OCI-LY1 (cell line): ENCODE data around the gene LANCL1.
A peak's percentile ranks its signal among the peaks of the same experiment; 100 is the strongest.

Experiments used
- H2AFZ ChIP-seq: fragments of 200-600 bp; sonication (generic), shearing (Covaris generic); 2 replicates; pipeline ENCODE4 v1.6.0; 2014; ENCODE audit warnings: antibody characterized with exemption, mild to moderate bottlenecking, low read length
- H3F3A ChIP-seq: fragments of 200-600 bp; sonication (generic), shearing (Covaris generic); 2 replicates; pipeline ENCODE4 v1.6.0; 2014; ENCODE audit warnings: mild to moderate bottlenecking, antibody characterized with exemption, low read length, moderate library complexity; ENCODE audit not compliant: insufficient read depth
- H3K27ac ChIP-seq: fragments of 200-600 bp; sonication (generic); 2 replicates; pipeline ENCODE4 v1.5.1; 2014; ENCODE audit warnings: low read length, mixed run types, mild to moderate bottlenecking, low read depth; ENCODE audit not compliant: poor library complexity, severe bottlenecking
- H3K27me3 ChIP-seq: fragments of 200-600 bp; sonication (generic); 2 replicates; pipeline ENCODE4 v1.6.0; 2014; ENCODE audit warnings: antibody characterized with exemption, mild to moderate bottlenecking, low read length, moderate library complexity; ENCODE audit not compliant: insufficient read depth
- H3K36me3 ChIP-seq: fragments of 200-600 bp; sonication (generic); 2 replicates; pipeline ENCODE4 v1.6.1; 2014; ENCODE audit warnings: mild to moderate bottlenecking, antibody characterized with exemption, low read length, moderate library complexity, mixed read lengths; ENCODE audit not compliant: insufficient read depth
- H3K4me1 ChIP-seq: fragments of 200-600 bp; sonication (generic); 2 replicates; pipeline ENCODE4 v1.5.1; 2014; ENCODE audit warnings: mild to moderate bottlenecking, low read length, moderate library complexity; ENCODE audit not compliant: insufficient read depth, severe bottlenecking
- H3K4me2 ChIP-seq: fragments of 200-600 bp; sonication (generic), shearing (Covaris generic); 2 replicates; pipeline ENCODE4 v1.6.1; 2014; ENCODE audit warnings: low read length
- H3K4me3 ChIP-seq: fragments of 200-600 bp; sonication (generic); 2 replicates; pipeline ENCODE4 v1.5.1; 2014; ENCODE audit warnings: low read length, low read depth, mild to moderate bottlenecking, mixed read lengths; ENCODE audit not compliant: poor library complexity, severe bottlenecking
- H3K79me2 ChIP-seq: fragments of 200-600 bp; shearing (Covaris generic); 2 replicates; pipeline ENCODE4 v1.6.1; 2016; ENCODE audit warnings: mixed run types, low read length, mixed read lengths; ENCODE audit not compliant: insufficient read depth
- H3K9ac ChIP-seq: fragments of 200-600 bp; sonication (generic), shearing (Covaris generic); 2 replicates; pipeline ENCODE4 v1.6.1; 2014; ENCODE audit warnings: mild to moderate bottlenecking, low read length, mixed read lengths
- H3K9me2 ChIP-seq: fragments of 200-600 bp; sonication (generic), shearing (Covaris generic); 2 replicates; pipeline ENCODE4 v1.6.1; 2014; ENCODE audit warnings: low read depth, mild to moderate bottlenecking, low read length, mixed read lengths
- H3K9me3 ChIP-seq: fragments of 200-600 bp; shearing (Covaris generic); 2 replicates; pipeline ENCODE4 v1.6.1; 2014; ENCODE audit warnings: low read length, mixed read lengths
- H4K20me1 ChIP-seq: fragments of 200-600 bp; sonication (generic), shearing (Covaris generic); 2 replicates; pipeline ENCODE4 v1.6.0; 2016; ENCODE audit warnings: mild to moderate bottlenecking, low read length; ENCODE audit not compliant: insufficient read depth
- EZH2 ChIP-seq: fragments of 200-600 bp; sonication (generic), shearing (Covaris generic); IDR thresholded peaks from 2 replicates; pipeline ENCODE4 v1.8.0; 2017; ENCODE audit warnings: borderline replicate concordance, mixed run types, mild to moderate bottlenecking, antibody characterized with exemption, low read length, moderate library complexity, mixed read lengths
- TF ChIP-seq, protein P1 (sequence below): fragments of 200-600 bp; sonication (generic), shearing (Covaris generic); IDR thresholded peaks from 2 replicates; pipeline ENCODE4 v1.5.1; 2017; ENCODE audit warnings: mild to moderate bottlenecking, antibody characterized with exemption, low read length, moderate library complexity, mixed read lengths

Gene LANCL1

GRCh38 chr2:210410542-210410941 lies 66.0 kb downstream of the LANCL1 start:
- H3K4me3 ChIP-seq, result no peak overlapping the region
- no peaks in the 10 kb centered on the region for H4K20me1 ChIP-seq
- H3K27ac ChIP-seq, result no peak overlapping the region
- no peaks in the 10 kb centered on the region for H3K9me2 ChIP-seq
- no peaks in the 10 kb centered on the region for H3K79me2 ChIP-seq
- H3F3A ChIP-seq, result no peaks in the 10 kb centered on the region
- H3K27me3 ChIP-seq, result no peaks in the 10 kb centered on the region
- no peaks in the 10 kb centered on the region for H3K9me3 ChIP-seq
- H3K4me2 ChIP-seq, result no peak overlapping the region
- no peaks in the 10 kb centered on the region for H3K4me1 ChIP-seq
- H3K36me3 ChIP-seq, result no peaks in the 10 kb centered on the region
- H3K9ac ChIP-seq, result no peak overlapping the region
- no peak overlapping the region for H2AFZ ChIP-seq
- TF ChIP-seq EZH2, result no peak
- TF ChIP-seq, protein P1, sequence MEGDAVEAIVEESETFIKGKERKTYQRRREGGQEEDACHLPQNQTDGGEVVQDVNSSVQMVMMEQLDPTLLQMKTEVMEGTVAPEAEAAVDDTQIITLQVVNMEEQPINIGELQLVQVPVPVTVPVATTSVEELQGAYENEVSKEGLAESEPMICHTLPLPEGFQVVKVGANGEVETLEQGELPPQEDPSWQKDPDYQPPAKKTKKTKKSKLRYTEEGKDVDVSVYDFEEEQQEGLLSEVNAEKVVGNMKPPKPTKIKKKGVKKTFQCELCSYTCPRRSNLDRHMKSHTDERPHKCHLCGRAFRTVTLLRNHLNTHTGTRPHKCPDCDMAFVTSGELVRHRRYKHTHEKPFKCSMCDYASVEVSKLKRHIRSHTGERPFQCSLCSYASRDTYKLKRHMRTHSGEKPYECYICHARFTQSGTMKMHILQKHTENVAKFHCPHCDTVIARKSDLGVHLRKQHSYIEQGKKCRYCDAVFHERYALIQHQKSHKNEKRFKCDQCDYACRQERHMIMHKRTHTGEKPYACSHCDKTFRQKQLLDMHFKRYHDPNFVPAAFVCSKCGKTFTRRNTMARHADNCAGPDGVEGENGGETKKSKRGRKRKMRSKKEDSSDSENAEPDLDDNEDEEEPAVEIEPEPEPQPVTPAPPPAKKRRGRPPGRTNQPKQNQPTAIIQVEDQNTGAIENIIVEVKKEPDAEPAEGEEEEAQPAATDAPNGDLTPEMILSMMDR, result no peak

- no peaks in the 10 kb centered on the region for H3F3A ChIP-seq
- H3K79me2 ChIP-seq, result no peaks in the 10 kb centered on the region
- no peaks in the 10 kb centered on the region for H3K27me3 ChIP-seq
- H3K9me2 ChIP-seq, result no peaks in the 10 kb centered on the region
- no peak overlapping the region for H3K4me3 ChIP-seq
- H4K20me1 ChIP-seq, result no peaks in the 10 kb centered on the region
- H2AFZ ChIP-seq, result no peak overlapping the region
- TF ChIP-seq, protein P1, result peak; percentile 49; the same call in 1 of the 2 replicates
- TF ChIP-seq EZH2, result no peak
- no peaks in the 10 kb centered on the region for H3K4me1 ChIP-seq
- no peak overlapping the region for H3K4me2 ChIP-seq
- no peaks in the 10 kb centered on the region for H3K36me3 ChIP-seq
- no peaks in the 10 kb centered on the region for H3K9me3 ChIP-seq
- H3K27ac ChIP-seq, result no peak overlapping the region
- H3K9ac ChIP-seq, result no peak overlapping the region
Observed at GRCh38 chr2:210399440-210400041, 77.0 kb downstream of the LANCL1 start.

GRCh38 chr2:210392469-210392881 lies 84.1 kb downstream of the LANCL1 start:
- H3K4me2 ChIP-seq, result no peak overlapping the region
- no peaks in the 10 kb centered on the region for H3K4me1 ChIP-seq
- no peak overlapping the region for H2AFZ ChIP-seq
- H3K9ac ChIP-seq, result no peak overlapping the region
- H3K4me3 ChIP-seq, result no peak overlapping the region
- H3F3A ChIP-seq, result no peaks in the 10 kb centered on the region
- H3K9me3 ChIP-seq, result no peaks in the 10 kb centered on the region
- H3K79me2 ChIP-seq, result no peaks in the 10 kb centered on the region
- H3K9me2 ChIP-seq, result no peaks in the 10 kb centered on the region
- no peaks in the 10 kb centered on the region for H3K27me3 ChIP-seq
- no peaks in the 10 kb centered on the region for H3K36me3 ChIP-seq
- no peaks in the 10 kb centered on the region for H4K20me1 ChIP-seq
- H3K27ac ChIP-seq, result no peak overlapping the region
- no peak for TF ChIP-seq EZH2
- TF ChIP-seq, protein P1, result no peak
